IPS-11a (cell line): ENCODE results near the gene ESYT3.
"Not testable (repeated sequence)": the region's sequence is repeated elsewhere in the genome, so short reads cannot be mapped to it uniquely, and the experiment has no call there.

ENCODE experiments used
- H3K4me3 ChIP-seq: one replicate; pipeline ENCODE4 v1.5.1; 2013; ENCODE audit warnings: low read depth, low read length, control low read depth

ESYT3 gene

DNA sequence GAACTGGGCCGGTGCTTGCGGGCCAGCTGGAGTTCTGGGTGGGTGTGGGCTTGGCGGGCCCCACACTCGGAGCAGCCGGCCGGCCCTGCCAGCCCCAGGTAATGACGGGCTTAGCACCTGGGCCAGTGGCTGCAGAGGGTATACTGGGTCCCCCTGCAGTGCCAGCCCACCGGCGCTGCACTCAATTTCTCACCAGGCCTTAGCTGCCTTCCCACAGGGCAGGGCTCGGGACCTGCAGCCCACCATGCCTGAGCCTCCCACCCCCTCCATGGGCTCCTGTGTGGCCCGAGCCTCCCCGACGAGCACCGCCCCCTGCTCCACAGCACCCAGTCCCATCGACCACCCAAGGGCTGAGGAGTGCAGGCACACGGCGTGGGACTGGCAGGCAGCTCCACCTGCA lies 50.3 kb downstream of the ESYT3 start:
- H3K4me3 ChIP-seq = not testable (repeated sequence)

DNA sequence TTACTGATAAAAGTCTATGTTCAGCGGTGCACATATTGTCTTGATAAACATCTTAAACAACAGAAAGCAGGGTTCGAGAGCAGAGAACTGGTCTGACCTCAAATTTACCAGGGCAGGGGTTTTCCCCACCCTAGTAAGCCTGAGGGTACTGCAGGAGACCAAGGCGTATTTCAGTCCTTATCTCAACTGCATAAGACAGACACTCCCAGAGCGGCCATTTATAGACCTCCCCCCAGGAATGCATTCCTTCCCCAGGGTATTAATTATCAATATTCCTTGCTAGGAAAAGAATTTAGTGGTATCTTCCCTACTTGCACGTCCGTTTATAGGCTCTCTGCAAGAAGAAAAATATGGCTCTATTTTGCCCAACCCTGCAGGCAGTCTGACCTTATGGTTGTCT lies 52.2 kb downstream of the ESYT3 start:
- H3K4me3 ChIP-seq = not testable (repeated sequence)

DNA sequence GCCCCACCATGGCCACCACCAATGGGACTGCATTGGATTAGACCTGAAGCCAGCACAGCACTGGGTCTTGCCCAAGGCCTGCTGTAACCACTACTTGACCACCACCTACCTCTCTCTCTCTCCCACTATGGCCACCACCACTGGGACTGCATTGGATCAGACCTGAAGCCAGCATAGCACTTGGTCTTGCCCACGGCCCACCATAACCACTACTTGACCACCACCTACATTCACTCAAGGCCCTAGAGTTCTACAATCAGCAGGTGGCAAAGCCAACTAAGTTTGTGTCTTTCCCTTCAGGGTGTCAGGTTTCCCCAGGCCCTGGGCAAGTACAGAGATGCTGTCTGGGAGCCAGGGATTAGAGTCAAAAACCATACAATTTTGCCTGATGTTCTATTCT lies 57.6 kb downstream of the ESYT3 start:
- no peak overlapping the region for H3K4me3 ChIP-seq

DNA sequence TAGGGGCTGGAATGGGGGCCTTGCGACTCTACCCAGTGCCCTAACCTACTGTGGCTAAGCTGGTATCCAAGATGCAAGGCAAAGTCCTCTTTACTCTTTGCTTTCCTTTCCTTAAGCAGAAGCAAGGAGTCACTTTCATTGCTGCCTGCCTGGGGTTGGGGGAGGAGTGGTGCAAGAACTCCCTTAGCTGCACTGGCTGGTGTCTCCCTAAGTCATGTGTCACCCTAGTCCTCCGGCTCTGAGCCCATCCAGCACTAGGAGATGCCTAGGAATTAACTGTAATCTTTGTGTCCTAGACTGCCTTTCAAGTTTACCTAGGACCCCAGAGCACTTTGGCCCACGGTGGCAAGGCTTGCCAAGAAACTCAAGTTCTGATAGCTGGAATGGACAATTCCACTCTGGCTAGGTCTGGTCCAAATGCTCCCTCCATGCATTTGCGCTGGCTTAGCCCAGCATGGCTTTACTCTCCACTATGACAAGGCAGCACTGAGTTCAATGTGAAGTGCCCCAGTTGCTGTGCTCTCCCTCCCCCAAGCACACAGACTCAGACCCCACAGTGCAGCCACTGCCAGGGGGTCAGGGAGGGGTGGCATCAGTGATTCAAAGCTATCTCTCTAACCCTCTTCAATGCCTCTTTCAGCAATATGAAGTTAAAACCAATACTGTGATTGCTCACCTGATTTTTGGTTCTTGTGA lies 58.7 kb downstream of the ESYT3 start:
- H3K4me3 ChIP-seq = no peak overlapping the region

DNA sequence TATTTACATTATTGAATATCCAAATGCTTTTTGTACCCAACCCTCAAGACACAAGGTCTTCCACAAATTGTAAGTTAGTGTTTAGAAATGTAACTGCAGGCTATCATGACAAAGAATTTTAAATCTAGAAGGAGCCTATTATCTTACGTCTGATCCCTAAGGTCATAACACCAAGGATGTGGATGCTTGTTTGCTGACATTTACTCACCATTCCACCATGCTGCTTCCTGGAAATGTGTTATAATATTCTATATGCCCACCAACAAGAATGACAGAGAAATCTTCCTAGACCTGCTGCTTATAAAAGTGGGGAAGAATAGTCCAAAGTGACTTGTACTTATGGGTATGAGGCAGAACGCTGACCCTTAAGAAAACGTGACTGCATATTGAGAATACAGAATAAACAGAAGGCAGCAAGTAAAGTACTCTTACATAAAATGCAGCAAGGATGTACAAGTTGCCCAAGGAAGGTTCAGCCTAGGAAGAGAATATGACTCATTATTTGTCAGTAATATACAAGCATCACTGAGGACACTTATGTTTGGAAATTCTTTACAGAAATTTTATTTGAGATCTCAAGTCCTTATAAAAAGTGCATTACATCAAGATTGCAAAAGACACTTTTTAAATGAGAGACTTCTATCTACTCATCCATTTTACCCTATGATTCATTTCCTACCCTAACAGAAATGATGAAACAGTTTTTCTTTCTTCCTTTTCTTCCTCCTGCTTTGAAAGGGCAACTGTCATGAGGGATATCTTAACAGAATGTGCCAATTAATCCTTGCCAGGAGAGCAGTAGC lies 59.6 kb downstream of the ESYT3 start:
- no peak overlapping the region for H3K4me3 ChIP-seq

DNA sequence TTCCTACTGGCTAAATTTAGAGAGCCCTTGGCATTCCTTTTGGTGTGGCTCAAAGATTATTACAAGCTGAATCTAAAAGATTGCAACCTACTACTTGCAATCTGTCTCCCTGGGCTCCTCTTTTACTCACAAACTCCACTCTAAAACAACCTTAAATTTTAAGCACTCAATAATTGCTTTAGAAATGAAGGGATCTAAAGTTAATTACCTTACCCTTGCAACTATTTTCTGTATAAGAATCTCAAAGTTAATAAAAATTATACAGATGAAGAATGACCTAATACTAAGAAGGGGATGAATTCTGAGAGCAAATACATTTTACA lies 60.2 kb downstream of the ESYT3 start:
- H3K4me3 ChIP-seq = no peak overlapping the region

DNA sequence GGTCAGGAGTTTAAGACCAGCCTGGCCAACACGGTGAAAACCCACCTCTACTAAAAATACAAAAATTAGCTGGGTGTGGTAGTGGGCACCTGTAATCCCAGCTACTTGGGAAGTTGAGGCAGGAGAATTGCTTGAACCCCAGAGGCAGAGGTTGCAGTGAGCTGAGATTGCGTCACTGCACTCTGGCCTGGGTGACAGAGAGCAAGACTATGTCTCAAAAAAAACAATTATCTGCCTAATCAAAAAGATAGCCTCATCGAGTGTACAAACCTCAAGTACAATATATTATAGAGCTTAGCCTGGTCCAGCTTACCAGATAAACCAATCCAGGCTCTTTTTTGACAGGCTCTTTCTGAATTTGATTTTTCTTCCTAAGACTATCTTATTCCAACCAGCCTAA lies 61.2 kb downstream of the ESYT3 start:
- not testable (repeated sequence) for H3K4me3 ChIP-seq

DNA sequence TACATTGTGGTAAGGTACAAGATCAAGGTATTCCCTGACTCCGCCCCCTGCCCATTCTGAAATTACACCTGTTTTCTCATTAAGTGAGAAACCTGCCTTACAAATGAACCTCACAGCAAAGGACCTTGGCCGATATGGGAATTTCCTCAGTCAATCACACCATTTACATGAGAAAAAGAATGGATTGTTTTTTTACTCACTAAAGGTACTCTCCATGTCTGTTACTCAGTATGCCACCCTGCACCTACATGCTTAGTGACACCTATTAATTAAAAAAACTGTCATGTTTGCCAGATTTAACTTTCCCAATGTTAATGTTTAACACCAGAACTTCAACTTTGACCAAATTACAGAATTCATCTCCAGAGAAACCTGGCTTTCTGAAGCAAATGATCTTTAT lies 62.0 kb downstream of the ESYT3 start:
- no peak overlapping the region for H3K4me3 ChIP-seq

DNA sequence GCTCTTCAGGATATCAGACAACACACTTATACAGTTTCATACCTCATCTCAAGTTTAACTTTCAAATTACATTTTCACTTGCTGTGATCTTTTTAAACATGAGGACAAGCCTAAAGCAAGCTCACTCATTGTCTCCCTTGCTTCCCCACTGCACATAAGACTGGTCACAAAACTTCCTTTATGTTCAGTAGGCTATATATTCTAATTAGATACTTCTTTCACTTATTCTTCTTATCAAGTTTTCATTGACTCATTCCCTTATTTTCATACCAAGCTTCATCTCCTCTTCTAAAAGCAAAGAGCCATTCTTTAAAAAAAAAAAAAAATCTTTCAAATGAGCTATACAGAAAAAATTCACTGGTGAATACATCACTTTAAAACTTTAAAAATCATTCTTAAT lies 62.6 kb downstream of the ESYT3 start:
- H3K4me3 ChIP-seq = no peak overlapping the region

DNA sequence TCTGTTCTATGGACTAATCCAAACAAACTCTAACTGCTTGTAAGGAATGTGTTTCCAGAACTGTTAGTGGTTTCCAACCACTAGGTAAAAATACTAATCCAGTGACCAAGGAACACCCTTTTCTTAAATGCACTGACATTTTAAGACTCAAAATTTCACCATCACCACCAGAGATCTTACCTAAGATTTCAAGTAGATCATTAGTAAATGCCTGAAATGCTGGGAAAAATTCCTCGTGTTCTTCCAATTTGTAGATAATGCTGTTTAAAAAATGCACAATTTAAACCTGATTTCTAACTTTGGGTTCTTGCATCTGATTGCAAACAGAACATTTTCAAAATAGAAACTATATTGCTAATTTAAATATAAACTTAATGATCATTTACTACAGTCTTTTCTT lies 63.4 kb downstream of the ESYT3 start:
- no peak overlapping the region for H3K4me3 ChIP-seq

DNA sequence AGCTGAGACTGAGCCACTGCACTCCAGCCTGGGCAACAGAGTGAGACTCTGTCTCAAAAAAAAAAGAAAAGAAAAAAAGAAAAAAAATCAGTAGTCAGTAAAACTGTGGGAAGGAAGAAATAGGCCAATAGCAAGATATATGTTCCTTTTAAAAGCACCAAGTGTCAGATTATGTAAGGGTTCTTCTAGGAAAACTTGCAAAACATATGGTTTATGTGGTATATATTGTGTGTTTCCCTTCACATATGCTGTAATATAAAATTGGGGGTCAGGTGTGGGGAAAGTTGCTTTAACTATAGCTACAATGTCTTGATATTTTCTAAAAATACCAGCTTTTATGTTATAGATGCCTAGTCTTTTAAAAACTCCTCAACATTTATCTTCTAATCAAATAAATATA lies 64.6 kb downstream of the ESYT3 start:
- H3K4me3 ChIP-seq = no peak overlapping the region

DNA sequence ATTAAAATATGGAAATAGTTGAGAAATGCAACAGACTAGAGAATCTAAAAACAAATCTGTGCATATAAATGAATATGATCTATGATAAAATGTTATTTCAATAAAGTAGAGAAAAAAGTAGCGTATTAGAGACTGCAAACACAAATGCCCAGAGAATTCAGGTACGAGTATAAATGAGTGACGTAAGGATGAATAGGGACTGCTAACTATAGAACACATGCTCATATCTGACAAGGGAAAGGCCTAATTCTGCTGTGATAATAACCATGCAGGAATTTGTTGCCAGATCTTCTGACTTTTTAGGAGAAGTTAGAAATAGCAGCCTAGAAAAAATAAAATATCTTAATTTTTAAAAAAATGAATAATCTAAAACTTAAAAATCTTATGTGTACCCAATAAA lies 73.1 kb downstream of the ESYT3 start:
- no peak overlapping the region for H3K4me3 ChIP-seq

DNA sequence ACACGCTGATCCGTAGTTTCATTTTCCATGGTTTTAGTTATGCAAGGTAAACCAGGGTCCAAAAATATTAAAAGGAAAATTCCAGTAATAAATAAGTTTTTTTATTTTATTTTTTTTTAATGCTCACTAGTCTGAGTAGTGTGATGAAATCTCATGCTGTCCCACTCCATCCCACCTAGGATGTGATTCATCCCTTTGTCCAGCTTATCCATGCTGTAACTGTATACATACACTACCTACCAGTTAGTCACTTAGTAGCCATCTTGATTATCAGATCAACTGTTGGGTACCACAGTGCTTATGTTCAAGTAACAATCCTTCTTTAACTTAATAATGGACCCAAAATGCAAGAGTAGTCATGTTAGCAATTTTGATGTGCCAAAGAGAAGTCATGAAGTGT lies 75.2 kb downstream of the ESYT3 start:
- no peak overlapping the region for H3K4me3 ChIP-seq

DNA sequence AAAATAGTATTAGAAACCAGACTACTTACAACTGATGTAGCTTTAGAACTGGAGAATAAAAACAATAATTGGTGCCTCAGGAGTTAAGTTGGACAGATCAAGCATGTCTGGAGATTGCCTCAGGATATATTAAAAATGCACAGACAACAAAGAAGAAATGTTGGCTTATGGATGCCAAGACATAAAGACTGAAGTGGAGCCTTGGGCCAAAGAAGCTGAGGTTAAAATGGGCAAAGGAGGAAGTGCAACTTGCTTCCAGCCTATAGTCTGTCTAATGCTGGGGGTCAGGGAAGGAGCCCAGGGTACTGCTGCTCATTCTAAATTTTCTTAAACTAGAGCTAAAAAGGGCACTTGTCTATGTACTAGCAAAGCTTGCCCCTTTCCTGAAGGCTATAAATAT lies 77.5 kb downstream of the ESYT3 start:
- H3K4me3 ChIP-seq = no peak overlapping the region

DNA sequence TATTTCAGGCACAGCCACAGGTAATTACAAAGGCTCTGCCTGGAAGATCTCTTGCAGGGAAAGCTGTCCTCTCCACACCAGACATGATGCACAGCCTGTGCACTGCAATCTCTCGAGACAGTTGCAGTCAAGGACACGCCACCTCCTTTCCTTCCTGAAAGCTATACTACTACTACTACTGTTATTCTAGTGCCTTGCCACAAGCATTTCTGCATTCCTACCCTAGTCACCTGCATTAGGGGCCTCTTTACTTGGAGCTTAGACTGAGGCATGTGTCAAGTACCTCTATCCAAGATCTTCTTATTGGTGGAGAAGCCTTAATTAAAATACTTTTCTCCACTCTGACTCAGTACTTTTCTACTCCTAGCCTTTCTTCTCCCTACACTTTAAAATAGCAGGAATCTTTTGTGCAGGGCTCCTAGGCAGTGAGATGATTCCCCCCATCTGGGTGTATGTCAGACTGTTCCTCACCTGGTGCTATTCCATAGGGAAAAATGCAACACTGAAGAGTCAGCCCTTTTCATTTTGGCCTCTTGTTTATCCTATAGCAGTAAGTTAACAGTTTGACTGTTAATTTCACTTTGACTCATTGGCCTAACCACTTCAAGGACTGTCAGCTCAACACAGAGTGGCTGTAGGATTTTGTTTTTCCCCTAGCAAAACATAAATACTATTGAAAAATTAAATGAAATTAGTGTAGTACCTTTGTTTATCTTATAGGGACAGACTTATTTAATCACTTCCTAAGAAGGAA lies 78.9 kb downstream of the ESYT3 start:
- no peak overlapping the region for H3K4me3 ChIP-seq

DNA sequence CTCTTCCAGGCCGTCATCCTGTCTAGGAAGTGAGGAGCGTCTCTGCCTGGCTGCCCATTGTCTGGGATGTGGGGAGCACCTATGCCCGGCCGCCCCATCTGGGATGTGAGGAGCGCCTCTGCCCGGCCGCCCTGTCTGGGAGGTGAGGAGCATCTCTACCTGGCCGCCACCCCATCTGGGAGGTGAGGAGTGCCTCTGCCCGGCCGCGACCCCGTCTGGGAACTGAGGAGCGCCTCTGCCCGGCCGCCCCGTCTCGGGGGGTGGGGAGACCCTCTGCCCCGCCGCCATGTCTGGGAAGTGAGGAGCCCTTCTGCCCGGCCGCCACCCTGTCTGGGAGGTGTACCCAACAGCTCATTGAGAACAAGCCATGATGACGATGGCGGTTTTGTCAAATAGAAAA lies 87.0 kb downstream of the ESYT3 start:
- H3K4me3 ChIP-seq = not testable (repeated sequence)
